Peyer's patch (tissue), 4 donors: Measurements from ENCODE around the gene NFRKB. TPM values are rescaled to one million over a fixed set of nuclear protein-coding genes. Genes with fewer than 3 reads are reported as not detected.
A peak's percentile ranks its signal among the peaks of the same experiment; 100 is the strongest.

Experiments
- DNase-seq, 3 donors: peaks; one replicate each; pipeline ENCODE4 v3.0.0-alpha.2; 2017 to 2019
- H3K27ac ChIP-seq, 4 donors: fragments of 200-600 bp; sonication (generic); one replicate each; pipeline ENCODE4 v1.5.1; 2016 to 2019
- H3K27me3 ChIP-seq, 2 donors: fragments of 200-600 bp; sonication (generic); one replicate each; pipeline ENCODE4 v1.5.1; 2019
- H3K36me3 ChIP-seq, 3 donors: fragments of 200-600 bp; sonication (generic); one replicate each; pipeline ENCODE4 v1.5.1; 2016 to 2019
- H3K4me1 ChIP-seq, 4 donors: fragments of 200-600 bp; sonication (generic); one replicate each; pipeline ENCODE4 v1.5.1; 2016 to 2019
- H3K4me3 ChIP-seq, 4 donors: fragments of 200-600 bp; sonication (generic); 1 replicate in 3 of 4; 2 replicates in 1 of 4; pipeline ENCODE4 v1.5.1; 2016 to 2019; ENCODE audit warnings: mild to moderate bottlenecking in 1 of 4
- H3K9me3 ChIP-seq, 4 donors: fragments of 200-600 bp; sonication (generic); one replicate each; pipeline ENCODE4 v1.5.1; 2016 to 2019; ENCODE audit warnings: mild to moderate bottlenecking in 1 of 4
- CTCF ChIP-seq, 6 experiments: fragments of 450-650 bp in 4 of 6; fragments of 200-600 bp in 2 of 6; sonication (generic) in 1 of 6; IDR thresholded peaks; one replicate each; pipeline ENCODE4 v1.5.1; 2017 to 2019; ENCODE audit warnings: antibody characterized with exemption in 6 of 6, mild to moderate bottlenecking in 3 of 6, moderate library complexity in 1 of 6
- POLR2A ChIP-seq, 2 donors: fragments of 450-650 bp; IDR thresholded peaks; one replicate each; pipeline ENCODE4 v1.5.1; 2017; ENCODE audit warnings: antibody characterized with exemption in 2 of 2, mild to moderate bottlenecking in 2 of 2, moderate library complexity in 2 of 2
- total RNA-seq, 4 donors: library from RNA; depleted of rRNA; stranded (reverse); fragments of >200 nt; gene quantifications; one replicate each; pipeline ENCODE4 v1.1.0, GENCODE V29; 2016

NFRKB gene
- total RNA-seq, 4 donors from 2014 or later = 46.9 to 54.8 (median 49.2) TPM

- Histone ChIP-seq H3K36me3 (peaks cover 0 to 89% (median 4%) of the 10 kb centered on the region in 3 donors), H3K4me1 (no peaks in the 10 kb centered on the region), H3K27ac (no peak overlapping the region), H3K9me3 (no peaks in the 10 kb centered on the region), H3K4me3 (no peak overlapping the region), H3K27me3 (no peaks in the 10 kb centered on the region)
- TF ChIP-seq CTCF (IDR thresholded peaks at IDR 0.05) (no peak), POLR2A (IDR thresholded peaks at IDR 0.05) (no peak)
- no peak for DNase-seq
These were observed 6.9 kb downstream of the NFRKB start for GRCh38 chr11:129888451-129888850.

- H3K27ac ChIP-seq = no peak overlapping the region
- H3K36me3 ChIP-seq = peaks cover 0 to 95% (median 7%) of the 10 kb centered on the region in 3 donors
- no peak overlapping the region for H3K4me3 ChIP-seq
These were observed 10.0 kb downstream of the NFRKB start for GRCh38 chr11:129885381-129885780.

GRCh38 chr11:129884581-129884980 is 10.8 kb downstream of the NFRKB start:
- DNase-seq = no peak
- Histone ChIP-seq H3K27me3 (no peaks in the 10 kb centered on the region), H3K27ac (no peak overlapping the region), H3K4me3 (no peak overlapping the region), H3K4me1 (no peaks in the 10 kb centered on the region), H3K9me3 (no peaks in the 10 kb centered on the region), H3K36me3 (peaks cover 0 to 100% (median 7%) of the 10 kb centered on the region in 3 donors)
- TF ChIP-seq CTCF (IDR thresholded peaks at IDR 0.05) (no peak), POLR2A (IDR thresholded peaks at IDR 0.05) (no peak)

More at GRCh38 chr11:129885381-129885780, 10.0 kb downstream of the NFRKB start:
- TF ChIP-seq POLR2A (IDR thresholded peaks at IDR 0.05) = no peak
- TF ChIP-seq CTCF (IDR thresholded peaks at IDR 0.05) = no peak
- no peaks in the 10 kb centered on the region for H3K9me3 ChIP-seq
- H3K4me1 ChIP-seq = no peaks in the 10 kb centered on the region
- DNase-seq = no peak
- no peaks in the 10 kb centered on the region for H3K27me3 ChIP-seq

GRCh38 chr11:129881570-129882170 is 13.7 kb downstream of the NFRKB start:
- Histone ChIP-seq H3K4me1 (no peaks in the 10 kb centered on the region), H3K4me3 (no peak overlapping the region), H3K36me3 (peaks cover 0 to 100% (median 7%) of the 10 kb centered on the region in 3 donors), H3K9me3 (no peaks in the 10 kb centered on the region), H3K27me3 (no peaks in the 10 kb centered on the region), H3K27ac (no peak overlapping the region)
- no peak for TF ChIP-seq POLR2A (IDR thresholded peaks at IDR 0.05)
- peak in 4 of 6 experiments; percentile 31 to 55 (median 40) for TF ChIP-seq CTCF (IDR thresholded peaks at IDR 0.05)
- DNase-seq = peak in 1 of 3 donors; percentile 57

GRCh38 chr11:129880311-129880710 is 15.1 kb downstream of the NFRKB start:
- TF ChIP-seq CTCF (IDR thresholded peaks at IDR 0.05) (no peak), POLR2A (IDR thresholded peaks at IDR 0.05) (no peak)
- Histone ChIP-seq H3K4me1 (no peaks in the 10 kb centered on the region), H3K36me3 (peaks cover 0 to 100% (median 6%) of the 10 kb centered on the region in 3 donors)

More at GRCh38 chr11:129880311-129880710, 15.1 kb downstream of the NFRKB start:
- Histone ChIP-seq H3K27ac (no peak overlapping the region), H3K4me3 (no peak overlapping the region), H3K9me3 (no peaks in the 10 kb centered on the region), H3K27me3 (no peaks in the 10 kb centered on the region)
- no peak for DNase-seq
